ENCODE results near the gene HMGN1.

DNA sequence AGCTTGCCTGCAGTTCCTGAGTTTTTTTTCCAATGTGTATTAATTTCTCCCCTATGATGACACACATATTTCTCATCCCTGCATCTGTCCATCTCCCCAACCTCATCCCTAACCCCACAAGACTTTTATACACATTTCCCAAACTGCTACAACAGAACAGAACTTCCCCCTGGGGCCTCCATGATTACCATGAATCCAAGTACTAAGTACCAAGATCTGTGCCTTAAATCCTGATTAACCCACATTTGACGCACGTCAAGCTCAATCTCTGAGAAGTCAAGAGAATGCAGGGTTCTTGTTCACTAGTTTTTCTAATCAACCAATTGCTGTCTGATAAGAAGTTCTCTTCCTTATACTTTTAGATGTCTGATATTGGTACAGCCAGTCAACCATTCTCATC, 9.7 kb downstream of the HMGN1 start:
- TF ChIP-seq, protein P1, sequence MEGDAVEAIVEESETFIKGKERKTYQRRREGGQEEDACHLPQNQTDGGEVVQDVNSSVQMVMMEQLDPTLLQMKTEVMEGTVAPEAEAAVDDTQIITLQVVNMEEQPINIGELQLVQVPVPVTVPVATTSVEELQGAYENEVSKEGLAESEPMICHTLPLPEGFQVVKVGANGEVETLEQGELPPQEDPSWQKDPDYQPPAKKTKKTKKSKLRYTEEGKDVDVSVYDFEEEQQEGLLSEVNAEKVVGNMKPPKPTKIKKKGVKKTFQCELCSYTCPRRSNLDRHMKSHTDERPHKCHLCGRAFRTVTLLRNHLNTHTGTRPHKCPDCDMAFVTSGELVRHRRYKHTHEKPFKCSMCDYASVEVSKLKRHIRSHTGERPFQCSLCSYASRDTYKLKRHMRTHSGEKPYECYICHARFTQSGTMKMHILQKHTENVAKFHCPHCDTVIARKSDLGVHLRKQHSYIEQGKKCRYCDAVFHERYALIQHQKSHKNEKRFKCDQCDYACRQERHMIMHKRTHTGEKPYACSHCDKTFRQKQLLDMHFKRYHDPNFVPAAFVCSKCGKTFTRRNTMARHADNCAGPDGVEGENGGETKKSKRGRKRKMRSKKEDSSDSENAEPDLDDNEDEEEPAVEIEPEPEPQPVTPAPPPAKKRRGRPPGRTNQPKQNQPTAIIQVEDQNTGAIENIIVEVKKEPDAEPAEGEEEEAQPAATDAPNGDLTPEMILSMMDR (IDR thresholded peaks at IDR 0.05; ENCODE audit: low read depth, low read length) = no peak
- no peak for TF ChIP-seq POLR2A (IDR thresholded peaks at IDR 0.05; ENCODE audit: extremely low read depth, insufficient read length)
- TF ChIP-seq, protein P2, sequence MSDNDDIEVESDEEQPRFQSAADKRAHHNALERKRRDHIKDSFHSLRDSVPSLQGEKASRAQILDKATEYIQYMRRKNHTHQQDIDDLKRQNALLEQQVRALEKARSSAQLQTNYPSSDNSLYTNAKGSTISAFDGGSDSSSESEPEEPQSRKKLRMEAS (IDR thresholded peaks at IDR 0.05; ENCODE audit: low read depth, low read length) = no peak
- TF ChIP-seq MYC (IDR thresholded peaks at IDR 0.05; ENCODE audit: low read depth, low read length) = no peak
